Sigmoid colon (tissue), 7 donors: ENCODE measurements around the gene REELD1. TPM values are rescaled to one million over a fixed set of nuclear protein-coding genes. Genes with fewer than 3 reads are reported as not detected.

Experiments used
- DNase-seq: peaks from one replicate; pipeline ENCODE4 v3.0.0-alpha.2; 2019
- H3K27ac ChIP-seq, 4 donors: fragments of 200-600 bp; sonication (generic); one replicate each; pipeline ENCODE4 v1.5.1; 2016 to 2019; ENCODE audit warnings: mild to moderate bottlenecking in 1 of 4
- H3K27me3 ChIP-seq, 3 donors: fragments of 200-600 bp; sonication (generic); one replicate each; pipeline ENCODE4 v1.5.1; 2019; ENCODE audit warnings: mild to moderate bottlenecking in 1 of 3
- H3K36me3 ChIP-seq, 4 donors: fragments of 200-600 bp; sonication (generic); one replicate each; pipeline ENCODE4 v1.5.1; 2016 to 2019
- H3K4me1 ChIP-seq, 4 donors: fragments of 200-600 bp; sonication (generic); one replicate each; pipeline ENCODE4 v1.5.1; 2017 to 2019
- H3K4me3 ChIP-seq, 4 donors: fragments of 200-600 bp; sonication (generic); one replicate each; pipeline ENCODE4 v1.5.1; 2017 to 2019; ENCODE audit warnings: mild to moderate bottlenecking in 2 of 4, moderate library complexity in 1 of 4
- H3K9me3 ChIP-seq, 4 donors: fragments of 200-600 bp in 3 of 4; sonication (generic) in 3 of 4; one replicate each; pipeline versions ENCODE4 v1.5.1 to v1.6.1; 2013 to 2019
- CTCF ChIP-seq, 4 experiments: fragments of 450-650 bp in 3 of 4; fragments of 200-600 bp in 1 of 4; IDR thresholded peaks; one replicate each; pipeline ENCODE4 v1.5.1; 2016 to 2019; ENCODE audit warnings: antibody characterized with exemption in 4 of 4, mild to moderate bottlenecking in 3 of 4, moderate library complexity in 2 of 4
- EP300 ChIP-seq, 4 donors: sonication (generic); formaldehyde crosslinking; IDR thresholded peaks; one replicate each; pipeline ENCODE4 v1.6.1; 2017; ENCODE audit warnings: antibody characterized with exemption in 4 of 4
- POLR2A ChIP-seq, 2 donors: fragments of 450-650 bp; IDR thresholded peaks; one replicate each; pipeline ENCODE4 v1.6.1; 2016; ENCODE audit warnings: antibody characterized with exemption in 2 of 2, mild to moderate bottlenecking in 2 of 2, moderate library complexity in 2 of 2
- POLR2AphosphoS5 ChIP-seq, 4 donors: sonication (generic); formaldehyde crosslinking; IDR thresholded peaks; one replicate each; pipeline ENCODE4 v1.6.1; 2017; ENCODE audit warnings: antibody characterized with exemption in 4 of 4
- WGBS, 2 donors: extraction: QIAGEN DNeasy Blood & Tissue Kit; methylation state at CpG; one replicate each; pipeline ENCODE4 v1.1.7; 2013; 5-methylcytosine and 5-hydroxymethylcytosine counted together
- intact Hi-C: fragments of 100-400 bp; cut with DNase I; formaldehyde crosslinking; loops from one replicate; pipeline ENCODE4 v1.15.1; 2023
- polyA plus RNA-seq, 3 donors: library from polyadenylated mRNA; stranded (reverse); fragments of 200-250 nt; gene quantifications; one replicate each; pipeline ENCODE4 v1.2.3, GENCODE V29; 2013
- total RNA-seq, 4 donors: library from RNA; depleted of rRNA; stranded (reverse); fragments of >200 nt; gene quantifications; one replicate each; pipeline ENCODE4 v1.1.0, GENCODE V29; 2016
- donor health status: healthy with polysubstance abuse.
- donor health status: Bipolar disorder and iron deficiency.
- donor health status: healthy.

REELD1 gene
- total and polyA plus RNA-seq, 7 donors, result 0.13 to 0.36 TPM; not detected in 5

GRCh38 chr4:146224326-146224966 lies 10.1 kb downstream of the REELD1 start:
- 23 to 44% methylated on average over 8 of the region's 8 CpGs for WGBS, 2 donors
- H3K9me3 ChIP-seq, result no peaks in the 10 kb centered on the region
- intact Hi-C loops, result no loop called here
- H3K27ac ChIP-seq, result no peak overlapping the region
- no peak for TF ChIP-seq POLR2A (IDR thresholded peaks at IDR 0.05)
- TF ChIP-seq EP300 (IDR thresholded peaks at IDR 0.05), result no peak
- TF ChIP-seq CTCF (IDR thresholded peaks at IDR 0.05), result no peak
- TF ChIP-seq POLR2AphosphoS5 (IDR thresholded peaks at IDR 0.05), result no peak
- no peaks in the 10 kb centered on the region for H3K27me3 ChIP-seq
- DNase-seq, result no peak
- H3K4me3 ChIP-seq, result no peak overlapping the region
- no peaks in the 10 kb centered on the region for H3K36me3 ChIP-seq
- H3K4me1 ChIP-seq, result no peaks in the 10 kb centered on the region

- no peak for DNase-seq
- H3K27me3 ChIP-seq, result no peaks in the 10 kb centered on the region
- H3K4me1 ChIP-seq, result no peaks in the 10 kb centered on the region
- H3K4me3 ChIP-seq, result no peak overlapping the region
- intact Hi-C loops, result no loop called here
- no peaks in the 10 kb centered on the region for H3K36me3 ChIP-seq
- TF ChIP-seq POLR2AphosphoS5 (IDR thresholded peaks at IDR 0.05) (no peak), EP300 (IDR thresholded peaks at IDR 0.05) (no peak), CTCF (IDR thresholded peaks at IDR 0.05) (no peak), POLR2A (IDR thresholded peaks at IDR 0.05) (no peak)
- peaks cover 0 to 2% (median under 1%) of the 10 kb centered on the region in 4 donors for H3K9me3 ChIP-seq
- H3K27ac ChIP-seq, result no peak overlapping the region
Observed at GRCh38 chr4:146229406-146229805, 15.1 kb downstream of the REELD1 start.

- peaks cover 0 to 2% (median under 1%) of the 10 kb centered on the region in 4 donors for H3K9me3 ChIP-seq
- no peak for TF ChIP-seq POLR2A (IDR thresholded peaks at IDR 0.05)
- TF ChIP-seq POLR2AphosphoS5 (IDR thresholded peaks at IDR 0.05), result no peak
- TF ChIP-seq CTCF (IDR thresholded peaks at IDR 0.05), result no peak
- no peak for TF ChIP-seq EP300 (IDR thresholded peaks at IDR 0.05)
- intact Hi-C loops, result no loop called here
- no peaks in the 10 kb centered on the region for H3K27me3 ChIP-seq
- H3K4me3 ChIP-seq, result no peak overlapping the region
- H3K4me1 ChIP-seq, result no peaks in the 10 kb centered on the region
- DNase-seq, result no peak
- no peaks in the 10 kb centered on the region for H3K36me3 ChIP-seq
- no peak overlapping the region for H3K27ac ChIP-seq
- WGBS, 2 donors, result 32 to 63% methylated on average over 1 of the region's 1 CpG
Observed at GRCh38 chr4:146232131-146232722, 17.9 kb downstream of the REELD1 start.

- H3K4me1 ChIP-seq, result no peaks in the 10 kb centered on the region
- no peaks in the 10 kb centered on the region for H3K36me3 ChIP-seq
- H3K27ac ChIP-seq, result peak overlapping the region in 1 of 4 donors; percentile 18
- WGBS, 2 donors, result 81 to 84% methylated on average over 8 of the region's 8 CpGs
- no peak for DNase-seq
- TF ChIP-seq EP300 (IDR thresholded peaks at IDR 0.05), result no peak
- no peak for TF ChIP-seq POLR2A (IDR thresholded peaks at IDR 0.05)
- TF ChIP-seq CTCF (IDR thresholded peaks at IDR 0.05), result no peak
- no peak for TF ChIP-seq POLR2AphosphoS5 (IDR thresholded peaks at IDR 0.05)
- peaks cover 0 to 2% (median under 1%) of the 10 kb centered on the region in 4 donors for H3K9me3 ChIP-seq
- no peak overlapping the region for H3K4me3 ChIP-seq
- intact Hi-C loops, result no loop called here
- H3K27me3 ChIP-seq, result no peaks in the 10 kb centered on the region
Observed at GRCh38 chr4:146235654-146236177, 21.4 kb downstream of the REELD1 start.
